Cerebellar cortex (tissue), 1 donor: Measurements from ENCODE around the gene FAM219A.
"Not testable (repeated sequence)": the region's sequence is repeated elsewhere in the genome, so short reads cannot be mapped to it uniquely, and the experiment has no call there.

Source experiments
- DNase-seq: peaks from one replicate; pipeline ENCODE4 v3.0.0-alpha.2; 2015; ENCODE audit warnings: low spot score

FAM219A gene

DNA sequence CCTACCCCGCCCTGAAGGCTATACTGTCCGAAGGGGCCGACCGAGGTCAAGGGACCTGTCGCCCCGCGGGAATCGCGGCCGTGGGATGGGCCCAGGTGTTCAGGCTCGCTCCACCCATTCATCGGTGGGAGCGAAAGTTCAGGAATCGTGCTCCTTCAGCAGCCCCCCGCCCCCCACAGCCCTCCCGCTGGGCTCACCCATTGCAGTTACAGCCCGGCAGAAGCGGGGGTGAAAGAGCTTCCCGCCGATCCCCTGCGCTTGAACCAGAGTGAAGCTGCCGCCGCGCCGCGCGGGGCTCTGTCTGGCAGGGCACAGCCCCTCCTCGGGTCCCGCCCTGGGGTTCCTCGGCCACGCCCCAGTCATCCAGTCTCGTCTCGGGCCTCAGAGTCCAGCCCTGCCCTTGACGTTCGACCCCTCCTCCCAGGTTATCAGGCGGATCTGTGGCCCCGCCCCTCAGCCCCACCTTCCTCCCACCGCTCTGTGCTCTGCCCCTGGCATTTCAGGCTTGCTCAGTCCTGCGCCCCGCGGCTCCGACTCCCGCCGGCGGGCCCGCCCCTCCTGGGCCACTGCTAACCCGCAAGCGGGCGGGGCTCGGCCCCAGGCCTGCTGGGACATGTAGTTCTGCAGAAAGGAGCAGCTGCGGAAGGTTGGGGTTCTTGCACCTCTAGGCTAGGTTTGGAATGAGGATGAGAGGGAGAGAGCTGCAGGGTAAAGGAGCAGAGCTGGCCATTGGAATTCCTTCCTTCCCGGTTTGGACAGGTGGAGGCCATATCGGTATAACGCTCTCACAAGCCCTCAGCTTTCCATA lies 81.6 kb downstream of the FAM219A start, which contains the start of gene MYORG:
Gene MYORG (minus strand): TSS at position 303 of the 808 bp plus-strand sequence. CDS start 3,955 bp downstream, outside the sequence.
- DNase-seq: peak; percentile 93

DNA sequence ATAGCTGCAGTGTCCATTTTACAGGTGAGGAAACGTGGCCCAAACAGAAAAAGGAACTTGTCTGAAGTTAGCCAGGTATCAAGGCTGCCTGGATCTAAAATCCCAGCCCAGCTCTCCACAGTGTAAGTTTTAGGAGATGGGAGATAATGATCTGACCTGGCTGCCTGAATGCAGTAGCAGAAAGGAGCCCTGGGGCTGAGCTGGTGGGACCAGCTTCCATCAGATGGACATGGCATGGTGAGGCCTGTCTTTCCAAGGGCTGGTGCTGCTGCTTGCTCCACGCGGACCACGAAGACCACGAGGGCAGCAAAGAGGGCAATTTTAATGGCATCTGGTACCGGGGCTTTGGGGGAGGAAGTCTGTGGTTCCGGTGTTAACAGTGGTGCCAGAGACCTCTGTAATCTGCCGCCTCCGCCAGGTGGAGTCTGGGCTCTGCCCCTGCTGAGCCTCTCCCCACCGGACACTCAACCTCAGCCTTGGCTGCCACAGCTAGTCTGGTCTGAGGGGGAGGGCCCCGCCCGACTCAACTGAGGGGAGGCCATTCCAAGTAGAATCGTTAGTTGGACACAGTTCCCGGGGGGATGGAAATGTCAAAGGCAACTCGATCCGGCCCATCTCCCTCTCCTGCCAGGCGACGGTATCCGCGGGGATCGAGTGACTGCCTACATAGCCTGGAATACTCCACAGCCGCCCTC lies 82.3 kb downstream of the FAM219A start:
- peak; percentile 40 for DNase-seq

DNA sequence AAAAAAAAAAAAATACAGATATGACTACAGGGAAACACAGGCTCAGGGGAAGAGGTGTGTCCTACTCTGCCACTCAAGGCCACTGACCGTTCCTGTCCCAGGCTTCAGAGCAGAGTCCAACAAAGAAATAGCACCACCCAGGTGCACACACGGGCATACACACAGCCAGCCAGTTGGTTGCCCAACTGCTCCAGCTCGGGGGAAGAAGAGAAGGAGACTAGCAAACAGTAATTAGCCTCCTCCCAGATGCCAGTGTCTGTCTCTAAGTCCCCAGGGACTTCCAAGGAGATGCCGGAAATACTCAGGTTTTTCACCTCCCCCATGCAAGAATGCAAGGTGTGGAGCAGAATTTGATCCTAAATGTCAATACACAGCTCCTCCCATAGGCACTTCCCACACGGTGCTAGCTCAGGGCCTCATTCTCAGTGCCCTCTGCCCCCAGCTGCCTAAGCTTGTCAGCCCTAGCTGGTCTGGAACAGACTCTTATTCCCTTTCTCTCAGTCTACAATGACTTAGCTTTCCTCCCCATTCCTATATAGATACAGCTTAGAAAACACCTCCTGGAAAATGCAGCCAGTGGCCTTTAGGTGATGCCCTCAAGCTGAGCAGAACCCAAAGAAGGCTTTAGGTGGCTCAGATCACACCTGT lies 83.3 kb downstream of the FAM219A start:
- DNase-seq: no peak

DNA sequence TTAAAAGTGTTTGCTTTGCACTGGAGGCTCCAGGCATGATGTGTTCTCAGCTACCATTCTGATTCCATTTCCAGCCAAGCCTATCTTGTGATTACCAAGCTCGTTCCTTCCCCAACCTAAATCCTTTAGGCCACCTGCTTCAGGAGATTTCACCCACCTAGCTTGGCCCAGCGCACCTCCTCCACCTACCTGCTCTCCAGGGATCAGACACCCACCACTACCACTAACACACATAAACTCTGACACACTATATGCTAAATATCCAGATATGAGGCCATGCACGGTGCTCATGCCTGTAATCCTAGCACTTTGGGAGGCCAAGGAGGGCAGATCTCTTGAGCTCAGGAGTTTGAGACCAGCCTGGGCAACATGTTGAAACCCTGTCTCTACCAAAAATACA lies 84.0 kb downstream of the FAM219A start:
- no peak for DNase-seq

DNA sequence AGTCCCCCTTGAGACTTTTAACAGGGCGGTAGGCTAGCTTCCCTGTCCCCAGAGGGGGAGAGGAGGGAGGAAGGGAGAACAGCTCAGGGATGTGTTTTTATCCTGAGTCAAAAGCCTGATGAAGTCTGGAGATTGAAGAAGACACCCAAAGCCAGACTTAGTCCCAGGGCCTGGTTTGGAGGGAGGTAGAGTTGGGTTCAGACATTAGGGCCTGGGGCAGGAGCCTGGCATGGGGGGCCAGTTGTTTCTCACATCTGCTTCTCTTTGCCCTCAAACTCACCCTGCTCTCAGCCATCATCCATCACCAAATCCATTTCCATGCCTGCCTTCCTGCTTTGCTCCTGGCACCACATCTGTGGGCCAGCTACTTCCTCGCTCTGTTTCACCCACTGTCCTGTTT lies 84.6 kb downstream of the FAM219A start:
- no peak for DNase-seq

DNA sequence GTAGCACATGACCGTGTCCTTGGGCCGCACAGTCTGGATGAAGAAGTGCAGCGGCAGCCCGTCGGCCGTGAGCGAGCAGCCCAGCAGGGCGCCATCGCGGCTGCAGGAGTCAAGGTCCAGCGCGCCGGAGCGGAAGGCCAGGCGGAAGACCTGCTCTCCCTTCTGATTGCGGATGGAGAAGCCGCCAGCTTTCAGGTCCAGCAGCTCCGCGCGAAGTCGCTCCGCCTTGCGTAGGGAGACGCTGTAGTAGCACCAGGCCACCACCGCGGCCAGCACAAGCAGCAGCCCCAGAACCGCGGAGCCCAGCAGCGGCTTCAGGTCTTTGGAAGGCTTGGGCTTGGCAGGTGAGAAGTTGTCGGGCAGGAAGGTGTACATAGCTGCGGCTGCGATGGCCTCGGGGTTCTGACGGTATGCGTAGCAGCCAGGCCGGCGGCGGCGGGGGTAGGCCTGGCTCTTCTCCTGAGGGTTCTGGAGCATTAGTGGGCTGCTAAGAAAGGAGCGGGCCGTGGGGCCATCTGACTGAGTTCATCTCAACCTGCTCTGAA lies 85.8 kb downstream of the FAM219A start:
- DNase-seq: no peak

DNA sequence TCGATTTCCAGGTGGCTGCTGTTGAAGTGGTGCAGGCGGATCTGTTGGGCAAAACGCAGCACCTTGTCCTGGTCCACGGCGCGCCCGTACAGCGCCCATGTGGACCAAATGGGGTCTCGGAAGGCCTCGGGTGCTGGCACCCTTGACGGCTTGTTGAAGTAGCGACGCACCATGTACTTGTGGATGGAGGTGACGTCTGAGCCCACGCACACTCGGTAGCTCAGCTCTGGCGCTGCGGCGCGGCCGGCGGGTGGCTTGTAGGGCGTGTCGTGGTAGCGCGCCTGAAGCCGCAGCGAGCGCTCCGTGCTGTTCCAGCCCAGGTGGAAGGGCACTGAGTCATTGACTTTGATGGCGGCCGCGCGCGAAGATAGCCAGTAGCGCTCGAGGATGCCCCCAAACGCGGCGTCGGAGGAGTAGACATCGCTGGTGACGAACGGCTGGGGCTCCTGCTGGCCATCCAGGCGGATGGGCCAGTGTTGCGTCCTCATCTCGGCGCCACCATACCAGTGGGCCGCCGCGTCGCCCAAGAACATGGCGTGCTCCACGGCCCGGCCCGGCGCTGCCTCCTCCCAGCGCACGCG lies 86.4 kb downstream of the FAM219A start:
- DNase-seq: no peak

DNA sequence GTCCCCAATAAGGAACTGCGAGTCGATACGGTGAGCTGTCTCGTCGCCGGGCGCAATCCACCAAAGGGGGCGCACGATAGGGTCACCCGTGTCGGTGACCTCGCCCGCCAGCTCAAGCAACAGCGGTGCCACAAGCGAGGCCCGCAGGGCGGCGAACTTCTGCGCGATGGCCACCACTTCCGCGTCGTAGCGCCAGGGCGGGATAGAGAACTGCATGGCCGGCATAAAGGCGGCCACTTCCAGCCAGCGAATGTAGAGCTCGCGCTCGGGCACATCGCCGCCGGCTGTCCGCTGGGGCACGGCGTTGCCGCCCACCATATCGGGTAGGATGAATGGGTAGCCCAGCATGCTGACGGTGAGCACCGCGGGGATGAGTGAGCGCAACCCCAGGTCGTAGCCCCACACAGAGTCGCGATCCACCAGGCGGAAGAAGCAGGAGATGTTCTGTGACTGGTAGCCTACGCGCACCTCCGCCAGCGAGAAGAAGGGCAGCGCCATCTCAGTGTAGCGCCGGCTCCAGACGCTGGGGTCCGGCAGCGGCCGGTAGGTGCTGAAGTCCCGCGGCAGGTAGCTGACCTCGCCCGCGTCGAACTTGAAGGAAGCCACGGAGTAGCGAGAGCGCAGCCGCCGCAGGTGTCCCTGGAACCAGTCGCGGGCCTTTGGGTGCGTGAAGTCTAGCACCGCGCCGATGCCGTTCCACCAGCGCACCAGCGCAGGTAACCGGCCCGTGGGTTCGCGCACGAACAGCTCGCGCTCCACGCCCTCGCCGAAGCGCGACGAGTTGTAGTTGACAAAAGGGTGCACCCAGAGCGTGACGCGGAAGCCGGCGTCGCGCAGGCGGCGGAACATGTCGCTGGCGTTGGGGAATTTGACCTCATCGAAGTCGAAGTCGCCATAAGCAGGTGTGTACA lies 87.1 kb downstream of the FAM219A start:
- no peak for DNase-seq

DNA sequence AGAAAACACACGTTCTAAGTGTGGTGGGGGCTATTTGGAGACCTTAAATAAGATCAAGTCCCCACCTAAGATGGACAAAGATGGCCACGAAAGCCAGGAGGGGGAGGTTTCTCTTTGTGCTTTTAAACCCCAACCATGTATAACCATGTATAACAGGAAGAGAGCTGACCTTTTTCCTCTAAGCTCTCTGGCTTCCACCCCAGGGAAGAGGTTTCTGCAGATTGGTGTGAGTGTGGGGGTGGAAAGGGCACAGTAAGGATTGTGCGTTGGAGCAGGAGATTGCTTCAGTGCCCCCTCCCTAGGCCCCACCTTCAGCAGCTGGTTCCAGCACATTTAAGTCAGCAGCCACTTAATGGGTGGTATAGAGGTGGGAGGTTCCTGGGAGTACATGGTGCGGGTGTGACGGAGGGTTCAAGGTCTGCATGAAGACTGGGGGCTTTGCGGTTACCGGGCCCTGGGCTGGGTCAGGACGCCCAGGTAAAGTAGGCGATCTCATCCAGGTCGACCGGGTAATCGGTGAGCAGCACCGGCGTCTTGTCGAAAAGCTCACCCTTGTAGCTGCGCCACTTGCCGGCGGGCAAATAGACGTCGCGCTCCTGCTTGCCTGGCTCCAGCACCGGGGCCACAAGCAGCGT lies 87.9 kb downstream of the FAM219A start:
- DNase-seq: no peak

DNA sequence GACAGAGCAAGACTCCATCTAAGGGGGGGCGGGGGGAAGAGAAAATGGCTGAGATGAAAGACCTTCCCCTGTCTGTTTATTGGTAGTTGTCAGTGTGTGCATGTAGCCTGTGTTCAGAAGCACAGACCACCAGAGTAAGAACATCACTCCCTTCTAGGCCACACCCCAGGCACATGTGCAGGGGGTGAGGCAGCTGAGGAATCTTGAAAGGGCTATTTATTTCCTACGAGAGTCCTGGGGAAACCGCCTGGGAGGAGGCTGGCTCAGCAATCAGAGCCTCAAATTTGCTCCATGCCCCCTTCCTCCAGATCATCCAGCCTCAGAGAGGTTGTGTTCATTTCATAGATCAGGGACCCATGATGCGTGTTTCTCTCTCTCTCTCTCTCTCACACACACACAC lies 88.7 kb downstream of the FAM219A start:
- no peak for DNase-seq

DNA sequence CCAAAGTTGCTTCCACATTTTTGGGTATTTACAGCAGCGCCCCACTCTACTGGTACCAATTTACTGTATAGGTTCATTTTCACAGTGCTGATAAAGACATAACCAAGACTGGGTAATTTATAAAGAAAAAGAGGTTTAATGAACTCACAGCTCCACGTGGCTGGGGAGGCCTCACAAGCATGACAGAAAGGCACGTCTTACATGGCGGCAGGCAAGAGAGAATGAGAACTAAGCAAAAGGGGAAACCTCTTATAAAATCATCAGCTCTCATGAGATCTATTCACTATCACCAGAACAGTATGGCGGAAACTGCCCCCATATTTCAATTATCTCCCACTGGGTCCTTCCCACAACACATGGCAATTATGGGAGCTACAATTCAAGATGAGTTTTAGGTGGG lies 89.6 kb downstream of the FAM219A start:
- not testable (repeated sequence) for DNase-seq

DNA sequence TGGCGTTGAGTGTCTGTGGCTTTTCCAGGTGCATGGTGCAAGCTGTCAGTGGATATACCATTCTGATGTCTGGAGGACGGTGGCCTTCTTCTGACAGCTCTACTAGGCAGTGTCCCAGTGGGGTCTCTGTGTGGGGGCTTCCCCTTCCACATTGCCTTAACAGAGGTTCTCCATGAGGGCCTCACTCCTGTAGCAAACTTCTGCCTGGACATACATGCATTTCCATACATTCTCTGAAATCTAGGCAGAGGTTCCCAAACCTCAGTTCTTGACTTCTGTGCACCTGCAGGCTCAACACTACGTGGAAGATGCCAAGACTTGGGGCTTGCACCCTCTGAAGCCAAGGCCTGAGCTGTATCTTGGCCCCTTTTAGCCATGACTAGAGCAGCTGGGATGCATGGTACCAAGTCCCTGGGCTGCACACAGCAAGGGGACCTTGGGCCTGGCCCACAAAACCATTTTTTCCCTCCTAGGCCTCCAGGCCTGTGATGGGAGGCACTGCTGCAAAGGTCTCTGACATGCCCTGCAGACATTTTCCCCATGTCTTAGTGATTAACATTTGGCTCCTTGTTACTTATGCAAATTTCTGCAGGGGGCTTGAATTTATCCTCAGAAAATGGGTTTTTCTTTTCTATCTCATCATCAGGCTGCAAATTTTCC lies 90.5 kb downstream of the FAM219A start:
- DNase-seq: not testable (repeated sequence)

DNA sequence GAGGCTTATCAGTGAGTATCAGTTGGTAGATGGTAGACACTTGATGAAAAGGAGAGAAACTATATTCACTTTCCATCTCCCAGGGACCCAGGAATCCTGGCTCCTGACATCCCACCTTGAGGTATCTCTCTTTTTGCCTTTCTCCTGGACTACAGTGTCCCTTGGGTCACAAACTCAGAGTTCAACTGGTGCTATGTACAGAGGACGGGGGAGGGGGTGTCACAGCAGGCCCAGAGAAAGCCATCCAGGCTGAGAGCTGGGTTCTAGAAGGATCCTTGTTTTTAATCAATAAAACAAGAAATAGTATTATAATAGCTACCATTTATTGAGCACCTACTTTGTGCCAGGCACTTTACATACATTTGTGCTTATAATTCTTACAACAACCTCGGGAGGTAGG lies 92.0 kb downstream of the FAM219A start:
- DNase-seq: no peak

DNA sequence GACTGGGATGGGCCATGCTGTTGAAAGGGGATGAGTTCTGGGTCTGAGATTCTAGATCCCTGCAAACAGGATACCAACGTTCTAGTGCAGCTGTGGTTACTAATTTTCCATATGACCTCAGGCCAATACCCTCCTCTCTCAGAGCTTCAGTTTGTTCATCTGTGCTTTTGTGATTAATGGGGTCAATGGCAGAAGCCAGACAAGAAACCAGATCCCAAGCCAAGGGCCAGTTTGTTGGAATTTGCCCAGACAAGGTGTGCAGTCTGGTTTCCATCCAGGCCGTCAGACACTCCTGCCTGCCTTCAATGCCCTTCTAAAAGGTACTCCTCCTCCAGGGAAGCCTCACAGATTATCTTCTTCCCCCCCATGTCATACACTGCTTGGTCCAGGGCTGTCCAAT lies 93.1 kb downstream of the FAM219A start:
- no peak for DNase-seq

DNA sequence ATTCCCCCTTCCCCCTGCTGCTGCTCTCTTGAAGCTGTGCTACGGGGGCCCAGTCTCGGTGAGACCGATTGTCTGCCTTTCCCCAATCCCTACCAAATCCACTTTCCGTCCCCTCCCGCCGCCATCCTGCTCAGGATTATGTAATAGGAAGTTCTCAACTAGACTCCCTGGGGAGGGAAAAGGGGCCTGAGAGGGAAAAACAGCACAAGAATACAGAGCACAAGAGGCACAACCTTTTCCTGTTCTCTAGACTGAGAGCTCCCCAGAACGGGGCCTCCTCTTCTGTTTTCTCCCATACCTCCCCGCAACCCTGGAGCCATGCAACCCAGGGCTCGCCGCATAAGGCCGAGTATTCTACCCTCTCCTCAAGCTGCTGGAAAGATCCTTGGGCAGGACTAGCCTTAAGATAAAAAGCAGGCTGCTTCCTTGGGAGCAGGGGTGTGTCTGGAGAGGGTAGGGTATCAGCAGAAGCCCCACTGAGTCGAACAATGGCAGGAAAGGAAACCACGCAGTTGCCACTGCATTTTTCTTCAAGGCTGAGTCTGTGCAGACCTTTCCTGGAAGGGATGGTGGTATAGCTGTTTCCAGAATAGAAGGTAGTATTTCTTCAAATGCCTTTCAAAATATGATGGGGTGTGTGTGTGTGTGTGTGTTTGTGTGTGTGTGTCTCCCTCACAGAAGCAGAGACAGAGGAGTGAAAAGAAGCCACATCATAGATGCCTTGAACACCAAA lies 94.6 kb downstream of the FAM219A start:
- no peak for DNase-seq

DNA sequence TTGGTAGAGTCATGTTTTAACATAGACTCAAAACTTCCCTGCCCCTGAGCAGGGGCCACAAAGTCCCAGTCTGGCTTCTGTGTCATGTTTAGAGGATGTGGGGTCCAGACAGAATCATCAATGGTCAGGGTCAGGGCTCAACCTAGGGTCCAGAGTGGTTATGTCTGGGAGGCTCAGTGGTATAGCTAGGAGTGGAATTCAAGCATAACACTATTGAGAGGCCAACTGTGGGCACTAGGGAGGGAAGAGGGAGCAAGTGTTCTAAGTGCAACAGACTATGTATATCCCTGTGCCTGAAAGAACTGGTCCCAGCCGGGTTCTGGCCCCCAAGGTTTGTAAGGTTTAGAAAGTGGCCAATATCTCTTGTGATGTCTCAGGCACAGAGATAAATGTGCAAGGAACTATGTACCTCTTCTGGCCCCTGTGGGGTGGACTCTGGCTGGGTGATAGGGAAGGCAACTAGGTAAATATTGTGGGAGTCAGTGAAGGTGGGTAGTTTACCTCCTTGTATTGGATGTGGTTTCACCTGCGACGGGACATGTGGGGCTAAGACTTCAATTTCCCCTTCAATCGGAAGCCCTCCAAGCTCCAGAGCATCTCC lies 95.7 kb downstream of the FAM219A start:
- no peak for DNase-seq

DNA sequence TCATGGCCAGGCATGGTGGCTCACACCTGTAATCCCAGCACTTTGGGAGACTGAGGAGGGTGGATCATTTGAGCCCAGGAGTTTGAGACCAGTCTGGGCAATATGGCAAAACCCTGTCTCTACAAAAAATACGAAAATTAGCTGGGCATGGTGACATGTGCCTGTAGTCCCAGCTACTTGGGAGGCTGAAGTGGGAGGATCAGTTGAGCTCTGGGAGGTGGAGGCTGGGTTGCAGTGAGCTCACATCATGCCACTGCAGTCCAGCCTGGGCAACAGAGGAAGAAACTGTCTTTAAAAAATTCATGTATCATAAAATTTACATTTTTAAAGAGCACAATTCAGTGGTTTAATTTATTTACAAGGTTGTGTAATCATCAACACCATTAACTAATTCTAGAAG lies 105.4 kb downstream of the FAM219A start:
- DNase-seq: not testable (repeated sequence)

DNA sequence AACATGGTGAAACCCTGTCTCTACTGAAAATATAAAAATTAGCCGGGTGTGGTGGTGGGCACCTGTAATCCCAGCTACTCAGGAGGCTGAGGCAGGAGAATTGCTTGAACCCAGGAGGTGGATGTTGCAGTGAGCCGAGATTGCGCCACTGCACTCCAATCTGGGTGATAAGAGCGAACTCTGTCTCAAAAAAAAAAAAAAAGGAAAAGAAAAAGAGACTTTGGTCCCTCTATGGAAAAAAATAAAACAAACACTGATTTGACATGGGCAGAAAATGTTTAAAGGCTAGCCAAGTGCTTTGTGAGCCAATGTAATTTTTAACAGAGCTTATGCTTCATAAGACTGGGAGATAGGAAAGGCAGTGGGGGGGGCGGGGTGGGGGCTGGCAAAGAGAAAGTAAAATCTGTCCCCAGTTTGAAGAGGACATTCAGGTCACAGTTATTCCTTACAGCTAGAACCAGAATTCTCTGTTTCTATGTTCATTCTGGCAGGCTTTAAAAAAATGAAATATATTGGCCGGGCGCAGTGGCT lies 106.2 kb downstream of the FAM219A start:
- DNase-seq: not testable (repeated sequence)

DNA sequence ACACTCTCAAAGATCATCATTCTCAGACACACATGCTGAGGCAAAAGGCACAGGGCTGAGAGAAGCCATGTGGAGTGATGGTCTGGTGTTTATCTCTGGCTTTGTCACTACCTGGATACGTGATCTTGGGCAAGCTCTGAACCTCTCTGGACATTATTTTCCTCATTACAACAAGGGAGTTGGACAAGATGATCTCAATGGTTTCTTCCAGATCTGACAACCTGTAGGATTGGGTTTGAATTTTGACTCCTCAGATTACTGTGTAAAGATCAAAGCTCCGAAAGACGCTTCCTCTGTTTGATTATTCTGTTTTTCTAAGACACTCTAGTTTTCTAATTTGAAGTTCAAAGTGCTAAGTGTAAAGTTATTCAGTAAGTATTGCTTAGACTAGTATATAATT lies 109.0 kb downstream of the FAM219A start:
- DNase-seq: no peak
